HG03521 (cell line): Measurements from ENCODE around the gene EEF1AKMT4.

ENCODE experiments used
- ATAC-seq: cut with Tn5 transposase; IDR thresholded peaks from one replicate; pipeline ENCODE4 v1.9.1; 2021; ENCODE audit warnings: mild to moderate bottlenecking, moderate library complexity; ENCODE audit not compliant: unreplicated experiment

EEF1AKMT4 gene

DNA sequence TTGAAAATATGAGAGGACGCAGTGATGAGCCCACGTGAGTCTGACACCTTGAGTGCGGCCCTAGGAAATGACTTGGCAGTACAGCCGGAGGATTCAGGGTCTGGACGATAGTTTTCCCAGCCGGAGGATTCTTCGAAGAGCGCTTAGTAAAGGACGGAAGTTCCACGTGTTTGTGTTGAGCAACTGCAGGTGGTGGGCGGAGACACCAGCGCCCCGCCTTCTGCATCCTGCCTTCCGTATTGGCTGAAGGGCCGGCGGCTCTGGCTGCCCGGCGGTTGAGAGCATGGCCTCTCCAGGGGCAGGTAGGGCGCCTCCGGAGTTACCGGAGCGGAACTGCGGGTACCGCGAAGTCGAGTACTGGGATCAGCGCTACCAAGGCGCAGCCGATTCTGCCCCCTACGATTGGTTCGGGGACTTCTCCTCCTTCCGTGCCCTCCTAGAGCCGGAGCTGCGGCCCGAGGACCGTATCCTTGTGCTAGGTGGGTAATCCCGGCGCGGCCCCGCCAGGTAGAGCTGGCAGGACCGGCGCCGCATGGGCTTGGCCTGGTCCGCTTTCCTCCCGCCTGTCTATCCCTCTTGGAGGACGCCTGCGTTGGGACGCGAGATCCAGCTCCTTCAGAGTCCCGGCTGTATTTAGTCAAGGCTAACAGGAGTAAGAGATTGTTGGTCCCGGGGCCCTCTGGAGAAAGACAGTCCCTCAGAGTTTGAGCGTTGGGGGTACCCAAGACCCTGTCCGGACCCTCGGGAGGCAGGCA lies at the start of gene EEF1AKMT4:
EEF1AKMT4 (plus strand) TSS at position 261 of the 755 bp plus-strand sequence; CDS start at position 284, 23 bp downstream.
- peak; percentile 88 for ATAC-seq

- ATAC-seq, result no peak
Measured at GRCh38 chr3:184200825-184201224, 48.6 kb upstream of the EEF1AKMT4 start.

DNA sequence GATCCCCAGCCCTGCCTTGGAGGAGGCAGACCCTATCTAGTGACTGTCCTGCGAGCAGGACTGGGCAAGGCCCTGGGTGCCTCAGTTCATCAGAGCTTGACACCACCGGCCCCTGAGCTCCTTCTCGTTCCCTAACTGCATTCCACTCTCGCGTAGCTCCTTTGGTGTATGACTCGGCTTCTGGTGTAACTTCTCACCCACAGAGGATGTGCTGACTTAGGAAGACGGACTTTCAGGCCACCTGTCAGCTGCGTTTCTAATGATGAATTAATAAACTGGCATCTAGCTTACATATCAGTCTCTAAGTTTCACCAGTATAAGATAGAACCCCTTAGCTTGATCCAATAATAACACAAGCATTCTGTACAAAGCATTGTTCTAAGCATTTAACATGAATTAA lies 45.9 kb upstream of the EEF1AKMT4 start:
- ATAC-seq, result no peak

GRCh38 chr3:184209146-184209923 lies 40.1 kb upstream of the EEF1AKMT4 start:
- no peak for ATAC-seq

GRCh38 chr3:184211297-184211696 lies 38.2 kb upstream of the EEF1AKMT4 start:
- ATAC-seq, result no peak

GRCh38 chr3:184211718-184212117 lies 37.8 kb upstream of the EEF1AKMT4 start:
- ATAC-seq, result no peak

DNA sequence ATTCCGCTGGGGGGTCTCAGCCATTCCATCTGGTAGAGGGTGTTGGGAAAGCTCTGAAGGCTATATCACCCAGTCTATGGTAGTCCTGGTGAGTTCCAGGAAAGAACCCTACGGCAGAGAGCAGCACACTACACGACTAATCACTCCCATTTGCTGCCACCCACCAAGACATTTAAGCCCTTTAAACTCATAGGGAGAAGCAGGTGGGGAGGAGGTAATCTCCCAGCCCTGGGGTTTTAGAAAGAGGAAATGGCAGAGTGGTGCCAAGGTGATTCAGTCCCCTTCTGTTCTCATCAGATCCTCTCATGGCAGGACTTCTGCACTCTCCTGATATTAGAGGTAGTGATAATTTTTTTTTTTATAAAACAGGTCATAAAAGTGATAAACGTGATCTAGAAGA lies 30.7 kb upstream of the EEF1AKMT4 start:
- ATAC-seq, result no peak

- no peak for ATAC-seq
Measured at GRCh38 chr3:184222521-184222920, 27.0 kb upstream of the EEF1AKMT4 start.

DNA sequence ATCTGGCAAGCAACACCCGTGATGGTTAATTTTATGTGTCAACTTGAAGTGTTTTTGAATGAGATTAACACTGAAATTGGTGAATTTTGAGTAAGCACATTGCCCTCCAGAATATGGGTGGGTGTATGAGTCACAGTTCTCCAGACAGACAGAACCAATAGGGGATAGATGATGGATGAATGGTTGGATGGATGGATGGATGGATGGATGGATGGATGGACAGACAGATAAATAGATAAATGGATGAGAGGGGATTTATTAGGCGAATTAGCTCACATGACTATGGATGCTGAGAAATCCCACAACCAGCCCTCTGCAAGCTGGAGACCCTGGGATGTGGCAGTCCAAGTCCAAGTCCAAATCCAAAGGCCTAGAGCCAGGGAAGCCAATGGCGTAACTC lies 25.5 kb upstream of the EEF1AKMT4 start:
- no peak for ATAC-seq

GRCh38 chr3:184227481-184227935 lies 22.0 kb upstream of the EEF1AKMT4 start:
- ATAC-seq, result peak; percentile 42

GRCh38 chr3:184228376-184229137 lies 20.9 kb upstream of the EEF1AKMT4 start:
- ATAC-seq, result no peak

- ATAC-seq, result peak; percentile 73
Measured at GRCh38 chr3:184229394-184230080, 19.9 kb upstream of the EEF1AKMT4 start, which contains the start of gene VWA5B2. TSS of gene VWA5B2 (plus strand) at chr3:184229585. CDS start at chr3:184230529, 944 bp downstream.

DNA sequence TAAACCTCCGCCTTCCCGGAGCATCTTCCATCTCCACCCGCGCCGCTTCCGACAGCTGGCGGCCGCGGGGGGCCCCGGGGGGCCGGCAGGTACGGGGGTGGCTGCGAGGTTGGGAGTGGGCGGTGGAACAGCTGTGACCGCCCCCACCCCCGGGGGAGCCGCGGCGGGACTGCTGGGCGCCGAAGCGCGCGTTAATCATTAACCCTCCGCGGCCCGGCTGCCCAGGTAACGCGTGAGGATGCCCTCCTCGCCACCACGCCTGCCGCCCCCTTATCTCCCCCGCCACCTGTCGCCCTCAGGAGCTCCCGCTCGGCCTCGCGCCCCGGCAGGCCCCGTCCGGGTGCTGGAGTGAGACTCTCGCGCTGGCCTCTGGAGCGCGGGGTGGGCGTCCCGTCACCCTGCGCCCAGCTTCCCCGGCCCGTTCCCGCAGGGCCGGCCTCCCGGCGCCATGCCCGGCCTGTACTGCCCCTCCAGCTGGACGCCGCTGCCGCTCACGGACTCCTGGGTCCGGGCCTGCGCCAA lies 19.3 kb upstream of the EEF1AKMT4 start:
- ATAC-seq, result no peak

- ATAC-seq, result no peak
Measured at GRCh38 chr3:184230603-184231528, 18.6 kb upstream of the EEF1AKMT4 start.

- no peak for ATAC-seq
Measured at GRCh38 chr3:184231671-184232070, 17.8 kb upstream of the EEF1AKMT4 start.

DNA sequence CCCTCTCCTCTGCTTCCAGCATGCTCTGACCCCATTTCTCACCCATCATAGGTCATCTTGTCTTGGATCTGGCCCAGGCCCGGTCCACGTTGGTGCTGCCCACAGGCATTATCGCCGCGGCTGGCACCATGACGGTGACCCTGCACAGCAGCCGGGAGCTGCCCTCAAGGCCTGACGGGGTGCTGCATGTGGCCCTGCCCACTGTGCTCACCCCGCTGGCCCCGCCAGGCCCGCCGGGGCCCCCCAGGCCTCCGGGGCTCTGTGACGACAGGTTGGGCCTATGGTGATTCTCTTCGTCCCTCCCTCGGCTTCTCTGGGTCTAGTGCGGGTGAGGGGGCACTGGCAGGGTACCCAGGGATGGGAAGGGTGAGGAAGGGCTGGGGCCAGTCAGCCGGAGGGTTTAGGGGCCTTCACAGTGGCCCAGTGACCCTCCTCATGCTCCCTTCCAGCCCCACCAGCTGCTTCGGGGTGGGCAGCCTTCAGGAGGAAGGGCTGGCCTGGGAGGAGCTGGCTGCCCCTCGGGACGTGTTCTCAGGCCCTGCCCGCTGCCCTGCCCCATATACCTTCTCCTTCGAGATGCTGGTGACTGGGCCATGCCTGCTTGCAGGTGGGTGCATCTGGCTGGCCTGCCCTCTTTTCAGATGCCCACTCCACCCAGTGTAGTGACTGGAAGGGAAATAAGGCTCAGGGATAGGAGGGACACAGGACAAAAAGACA lies 16.2 kb upstream of the EEF1AKMT4 start:
- ATAC-seq, result no peak

DNA sequence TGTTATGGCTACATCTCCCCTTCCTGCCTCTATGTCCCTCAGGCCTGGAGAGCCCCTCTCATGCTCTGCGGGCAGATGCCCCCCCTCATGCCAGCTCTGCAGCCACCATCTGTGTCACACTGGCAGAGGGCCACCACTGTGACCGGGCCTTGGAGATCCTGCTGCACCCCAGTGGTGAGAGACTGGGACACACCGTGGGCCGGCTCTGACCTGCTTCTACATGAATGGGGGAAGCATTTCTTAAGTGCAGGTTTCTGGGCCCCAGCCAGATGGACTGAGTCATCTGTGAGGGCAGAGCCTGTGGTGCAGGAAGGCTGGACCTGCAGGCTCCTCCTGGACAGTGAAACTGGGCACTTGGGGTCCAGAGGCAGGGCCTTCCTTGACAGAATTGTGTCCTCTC lies 15.2 kb upstream of the EEF1AKMT4 start:
- ATAC-seq, result no peak

DNA sequence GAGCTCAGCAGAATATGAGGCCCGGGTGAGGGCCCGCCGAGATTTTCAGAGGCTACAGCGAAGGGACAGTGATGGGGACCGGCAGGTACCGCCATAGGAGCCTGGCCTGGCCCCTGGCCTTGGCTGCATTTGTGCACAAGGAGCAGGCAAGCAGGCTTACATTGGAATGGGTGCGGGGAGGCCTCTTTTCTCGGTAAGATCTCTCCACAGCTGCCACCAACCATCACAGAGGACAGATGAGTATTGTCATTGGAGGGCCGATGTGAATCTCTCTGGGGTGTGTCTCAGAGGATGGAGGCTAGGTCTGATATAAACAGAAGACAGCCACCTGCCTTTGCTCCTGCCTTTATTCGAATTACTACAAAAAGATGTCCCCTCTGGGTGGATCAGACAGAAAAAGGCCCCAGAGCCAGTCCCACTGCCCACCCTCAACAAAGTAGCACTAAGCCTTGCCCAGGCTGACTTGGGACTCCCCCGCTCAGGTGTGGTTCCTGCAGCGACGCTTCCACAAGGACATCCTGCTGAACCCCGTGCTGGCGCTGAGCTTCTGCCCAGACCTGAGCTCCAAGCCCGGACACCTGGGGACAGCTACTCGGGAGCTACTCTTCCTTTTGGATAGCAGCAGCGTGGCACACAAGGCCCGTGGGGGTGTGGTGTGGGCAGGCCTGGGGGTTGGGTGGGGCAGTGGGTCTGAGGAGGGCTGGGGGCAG lies 14.6 kb upstream of the EEF1AKMT4 start:
- ATAC-seq, result no peak
